Sigmoid colon (tissue), 7 donors: ENCODE measurements around the gene HEATR1. TPM values are rescaled to one million over a fixed set of nuclear protein-coding genes. Genes with fewer than 3 reads are reported as not detected.

Experiments
- DNase-seq: peaks from one replicate; pipeline ENCODE4 v3.0.0-alpha.2; 2019
- H3K27ac ChIP-seq, 4 donors: fragments of 200-600 bp; sonication (generic); one replicate each; pipeline ENCODE4 v1.5.1; 2016 to 2019; ENCODE audit warnings: mild to moderate bottlenecking in 1 of 4
- H3K27me3 ChIP-seq, 3 donors: fragments of 200-600 bp; sonication (generic); one replicate each; pipeline ENCODE4 v1.5.1; 2019; ENCODE audit warnings: mild to moderate bottlenecking in 1 of 3
- H3K36me3 ChIP-seq, 4 donors: fragments of 200-600 bp; sonication (generic); one replicate each; pipeline ENCODE4 v1.5.1; 2016 to 2019
- H3K4me1 ChIP-seq, 4 donors: fragments of 200-600 bp; sonication (generic); one replicate each; pipeline ENCODE4 v1.5.1; 2017 to 2019
- H3K4me3 ChIP-seq, 4 donors: fragments of 200-600 bp; sonication (generic); one replicate each; pipeline ENCODE4 v1.5.1; 2017 to 2019; ENCODE audit warnings: mild to moderate bottlenecking in 2 of 4, moderate library complexity in 1 of 4
- H3K9me3 ChIP-seq, 4 donors: fragments of 200-600 bp in 3 of 4; sonication (generic) in 3 of 4; one replicate each; pipeline versions ENCODE4 v1.5.1 to v1.6.1; 2013 to 2019
- EP300 ChIP-seq, 4 donors: sonication (generic); formaldehyde crosslinking; IDR thresholded peaks; one replicate each; pipeline ENCODE4 v1.6.1; 2017; ENCODE audit warnings: antibody characterized with exemption in 4 of 4
- POLR2A ChIP-seq, 2 donors: fragments of 450-650 bp; IDR thresholded peaks; one replicate each; pipeline ENCODE4 v1.6.1; 2016; ENCODE audit warnings: antibody characterized with exemption in 2 of 2, mild to moderate bottlenecking in 2 of 2, moderate library complexity in 2 of 2
- POLR2AphosphoS5 ChIP-seq, 4 donors: sonication (generic); formaldehyde crosslinking; IDR thresholded peaks; one replicate each; pipeline ENCODE4 v1.6.1; 2017; ENCODE audit warnings: antibody characterized with exemption in 4 of 4
- WGBS, 2 donors: extraction: QIAGEN DNeasy Blood & Tissue Kit; methylation state at CpG; one replicate each; pipeline ENCODE4 v1.1.7; 2013; 5-methylcytosine and 5-hydroxymethylcytosine counted together
- intact Hi-C: fragments of 100-400 bp; cut with DNase I; formaldehyde crosslinking; loops from one replicate; pipeline ENCODE4 v1.15.1; 2023
- polyA plus RNA-seq, 3 donors: library from polyadenylated mRNA; stranded (reverse); fragments of 200-250 nt; gene quantifications; one replicate each; pipeline ENCODE4 v1.2.3, GENCODE V29; 2013
- total RNA-seq, 4 donors: library from RNA; depleted of rRNA; stranded (reverse); fragments of >200 nt; gene quantifications; one replicate each; pipeline ENCODE4 v1.1.0, GENCODE V29; 2016
- TF ChIP-seq, protein P1 (sequence below), 4 experiments: fragments of 450-650 bp in 3 of 4; fragments of 200-600 bp in 1 of 4; IDR thresholded peaks; one replicate each; pipeline ENCODE4 v1.5.1; 2016 to 2019; ENCODE audit warnings: antibody characterized with exemption in 4 of 4, mild to moderate bottlenecking in 3 of 4, moderate library complexity in 2 of 4
- donor health status: healthy with polysubstance abuse.
- donor health status: Bipolar disorder and iron deficiency.
- donor health status: healthy.

Gene HEATR1
- total and polyA plus RNA-seq, 7 donors: 0.92 to 22.1 (median 14.4) TPM

DNA sequence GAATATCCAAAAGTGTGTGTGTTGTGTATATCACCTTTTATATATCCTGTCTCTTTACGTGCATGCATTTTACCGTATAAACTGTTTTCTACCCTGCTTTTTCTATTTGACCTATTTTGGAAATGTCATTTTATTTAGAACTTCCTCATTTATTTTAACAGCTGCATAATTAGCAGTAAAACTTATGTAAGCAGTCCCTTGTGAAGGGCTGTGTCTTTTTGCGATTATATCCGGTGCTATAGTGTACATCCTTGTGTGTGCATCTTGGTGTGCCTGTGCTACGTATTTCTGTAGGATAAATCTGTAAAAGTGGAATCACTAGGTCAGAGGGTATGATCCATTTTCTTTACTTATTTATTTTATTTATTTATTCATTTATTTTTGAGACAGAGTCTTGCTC lies 73.4 kb downstream of the HEATR1 start:
- no peak for DNase-seq
- Histone ChIP-seq H3K27ac (no peak overlapping the region), H3K4me1 (peaks cover 0 to 9% (median 0%) of the 10 kb centered on the region in 4 donors), H3K36me3 (peaks cover 5 to 41% (median 11%) of the 10 kb centered on the region in 4 donors), H3K27me3 (no peaks in the 10 kb centered on the region), H3K4me3 (no peak overlapping the region), H3K9me3 (no peaks in the 10 kb centered on the region)
- intact Hi-C loops: no loop called here
- WGBS, 2 donors: 36 to 53% methylated on average over 5 of the region's 5 CpGs
- no peak for TF ChIP-seq POLR2A (IDR thresholded peaks at IDR 0.05)
- TF ChIP-seq, protein P1, sequence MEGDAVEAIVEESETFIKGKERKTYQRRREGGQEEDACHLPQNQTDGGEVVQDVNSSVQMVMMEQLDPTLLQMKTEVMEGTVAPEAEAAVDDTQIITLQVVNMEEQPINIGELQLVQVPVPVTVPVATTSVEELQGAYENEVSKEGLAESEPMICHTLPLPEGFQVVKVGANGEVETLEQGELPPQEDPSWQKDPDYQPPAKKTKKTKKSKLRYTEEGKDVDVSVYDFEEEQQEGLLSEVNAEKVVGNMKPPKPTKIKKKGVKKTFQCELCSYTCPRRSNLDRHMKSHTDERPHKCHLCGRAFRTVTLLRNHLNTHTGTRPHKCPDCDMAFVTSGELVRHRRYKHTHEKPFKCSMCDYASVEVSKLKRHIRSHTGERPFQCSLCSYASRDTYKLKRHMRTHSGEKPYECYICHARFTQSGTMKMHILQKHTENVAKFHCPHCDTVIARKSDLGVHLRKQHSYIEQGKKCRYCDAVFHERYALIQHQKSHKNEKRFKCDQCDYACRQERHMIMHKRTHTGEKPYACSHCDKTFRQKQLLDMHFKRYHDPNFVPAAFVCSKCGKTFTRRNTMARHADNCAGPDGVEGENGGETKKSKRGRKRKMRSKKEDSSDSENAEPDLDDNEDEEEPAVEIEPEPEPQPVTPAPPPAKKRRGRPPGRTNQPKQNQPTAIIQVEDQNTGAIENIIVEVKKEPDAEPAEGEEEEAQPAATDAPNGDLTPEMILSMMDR (IDR thresholded peaks at IDR 0.05): no peak
- TF ChIP-seq POLR2AphosphoS5 (IDR thresholded peaks at IDR 0.05): no peak
- TF ChIP-seq EP300 (IDR thresholded peaks at IDR 0.05): no peak

DNA sequence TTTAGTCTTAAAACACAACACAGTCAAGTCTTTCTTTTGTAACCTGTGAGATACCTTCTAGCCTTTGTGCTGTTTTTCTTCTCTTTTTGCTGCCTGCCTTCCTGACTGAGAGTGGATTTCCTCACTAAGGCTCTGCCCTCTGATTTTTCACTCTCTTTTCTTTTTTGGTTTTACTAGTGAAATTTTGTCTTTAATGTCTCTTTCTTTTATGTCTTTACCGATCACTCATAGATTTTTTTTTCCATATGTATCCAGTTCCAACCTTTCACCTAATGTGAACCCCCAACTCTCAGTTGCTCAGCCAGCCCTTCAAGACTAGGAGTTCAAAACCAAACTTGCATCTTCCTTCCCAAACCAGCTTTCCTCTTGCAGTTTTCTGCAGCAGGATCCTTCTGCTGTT lies 74.0 kb downstream of the HEATR1 start:
- no peak for DNase-seq
- TF ChIP-seq EP300 (IDR thresholded peaks at IDR 0.05) (no peak), POLR2AphosphoS5 (IDR thresholded peaks at IDR 0.05) (no peak), POLR2A (IDR thresholded peaks at IDR 0.05) (no peak)
- TF ChIP-seq, protein P1 (IDR thresholded peaks at IDR 0.05): no peak
- H3K4me3 ChIP-seq: no peak overlapping the region
- no peak overlapping the region for H3K27ac ChIP-seq
- peaks cover 5 to 46% (median 7%) of the 10 kb centered on the region in 4 donors for H3K36me3 ChIP-seq
- no peaks in the 10 kb centered on the region for H3K27me3 ChIP-seq
- intact Hi-C loops: no loop called here
- H3K9me3 ChIP-seq: no peaks in the 10 kb centered on the region
- H3K4me1 ChIP-seq: peaks cover 0 to 12% (median 2%) of the 10 kb centered on the region in 4 donors
- WGBS, 2 donors: 82 to 85% methylated on average over 1 of the region's 1 CpG

DNA sequence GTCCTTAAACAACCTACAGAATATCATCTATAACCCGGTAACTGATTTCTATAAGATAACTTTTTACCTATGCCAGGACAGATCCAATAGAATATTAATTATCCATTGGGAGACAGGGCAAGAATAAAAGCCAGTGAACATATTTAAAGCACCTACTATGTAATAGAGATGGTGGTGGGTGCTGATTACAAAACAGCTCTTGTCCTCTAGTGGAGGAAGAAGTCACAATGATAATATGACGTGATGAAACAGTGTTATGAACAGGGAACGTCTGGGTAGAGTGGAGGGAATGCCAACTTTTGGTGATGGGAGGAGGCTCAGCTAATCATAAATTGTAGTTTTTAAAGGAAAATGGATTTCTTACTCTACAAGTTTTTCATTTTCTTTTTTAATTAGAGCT lies 78.2 kb downstream of the HEATR1 start:
- intact Hi-C loops: loop anchor here (10.0 kb wide), 3 partner anchors 241 to 421 kb away; partner anchors contain the start of genes ERO1B and MTR
- peaks cover 0 to 19% (median 13%) of the 10 kb centered on the region in 4 donors for H3K4me1 ChIP-seq
- no peaks in the 10 kb centered on the region for H3K9me3 ChIP-seq
- peaks cover 0 to 36% (median 5%) of the 10 kb centered on the region in 4 donors for H3K36me3 ChIP-seq
- DNase-seq: no peak
- 91 to 92% methylated on average over 3 of the region's 3 CpGs for WGBS, 2 donors
- TF ChIP-seq, protein P1 (IDR thresholded peaks at IDR 0.05): no peak
- TF ChIP-seq POLR2A (IDR thresholded peaks at IDR 0.05): no peak
- no peak for TF ChIP-seq EP300 (IDR thresholded peaks at IDR 0.05)
- TF ChIP-seq POLR2AphosphoS5 (IDR thresholded peaks at IDR 0.05): no peak
- no peaks in the 10 kb centered on the region for H3K27me3 ChIP-seq
- H3K4me3 ChIP-seq: no peak overlapping the region
- H3K27ac ChIP-seq: no peak overlapping the region

DNA sequence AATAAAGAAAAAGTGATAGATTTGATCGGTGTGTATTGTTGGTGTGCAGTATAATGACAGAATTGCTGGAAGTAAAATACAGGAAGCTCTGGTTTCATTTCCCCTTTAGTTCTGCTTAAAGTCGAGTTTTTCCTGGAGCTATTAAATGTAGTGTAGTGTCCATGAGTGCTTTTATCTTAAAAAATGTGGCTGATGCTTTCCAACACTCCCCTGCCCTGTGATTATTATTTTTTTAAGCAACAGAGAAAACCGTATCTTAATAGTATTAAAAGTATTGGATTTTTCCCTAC lies 79.5 kb downstream of the HEATR1 start:
- Histone ChIP-seq H3K4me3 (peak overlapping the region; percentile 64 to 98 (median 84)), H3K4me1 (peaks cover 0 to 19% (median 13%) of the 10 kb centered on the region in 4 donors), H3K9me3 (no peaks in the 10 kb centered on the region), H3K27me3 (no peaks in the 10 kb centered on the region), H3K36me3 (peaks cover 0 to 36% (median 5%) of the 10 kb centered on the region in 4 donors), H3K27ac (peak overlapping the region; percentile 81 to 94 (median 89))
- TF ChIP-seq POLR2A (IDR thresholded peaks at IDR 0.05) (no peak), POLR2AphosphoS5 (IDR thresholded peaks at IDR 0.05) (no peak), EP300 (IDR thresholded peaks at IDR 0.05) (no peak)
- TF ChIP-seq, protein P1 (IDR thresholded peaks at IDR 0.05): no peak
- 3% methylated on average over 3 of the region's 3 CpGs for WGBS, 2 donors
- no peak for DNase-seq
- intact Hi-C loops: loop anchor here (5.0 to 10.0 kb wide), 4 partner anchors 240 to 1018 kb away; partner anchors contain the start of genes ERO1B and MTR
